NK-92 treated with Interleukin-12 subunit alpha and Interleukin-12 subunit beta, amount 100 ng/mL, for 24 hours (cell line): ENCODE results near the gene SLC7A10.
"Not testable (repeated sequence)": the region's sequence is repeated elsewhere in the genome, so short reads cannot be mapped to it uniquely, and the experiment has no call there.

Experiments used
- DNase-seq: peaks from one replicate; lab custom pipeline; 2025; lab: John Stamatoyannopoulos, UW

The SLC7A10 gene

DNA sequence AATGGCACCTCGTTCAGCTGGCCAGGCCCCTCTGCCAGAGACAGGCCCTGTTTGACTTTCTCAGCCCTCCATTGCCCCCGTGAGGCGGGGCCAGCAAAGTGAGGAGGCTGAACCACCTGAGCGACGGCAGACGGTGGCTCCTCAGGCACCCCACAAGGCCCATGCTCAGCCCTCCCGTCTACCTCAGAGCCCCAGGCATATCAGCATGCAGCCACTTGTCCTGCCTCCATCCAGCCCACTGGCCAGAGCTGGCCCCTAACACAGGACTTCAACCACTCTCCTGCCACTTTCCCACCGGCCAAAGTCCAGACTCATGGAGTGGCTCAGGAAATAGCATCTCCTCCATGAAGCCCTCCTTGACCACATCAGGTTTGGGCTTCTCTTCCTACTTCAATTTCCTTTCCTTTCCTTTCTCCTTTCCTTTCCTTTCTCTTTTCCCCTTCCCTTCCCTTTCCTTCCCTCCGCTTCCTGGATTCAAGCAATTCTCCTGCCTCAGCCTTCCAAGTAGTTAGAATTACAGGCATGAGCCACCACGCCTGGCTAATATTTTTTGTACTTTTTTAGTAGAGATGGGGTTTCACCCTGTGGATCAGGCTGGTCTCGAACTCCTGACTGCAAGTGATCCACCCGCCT, 9.3 kb downstream of the SLC7A10 start:
- DNase-seq = no peak

DNA sequence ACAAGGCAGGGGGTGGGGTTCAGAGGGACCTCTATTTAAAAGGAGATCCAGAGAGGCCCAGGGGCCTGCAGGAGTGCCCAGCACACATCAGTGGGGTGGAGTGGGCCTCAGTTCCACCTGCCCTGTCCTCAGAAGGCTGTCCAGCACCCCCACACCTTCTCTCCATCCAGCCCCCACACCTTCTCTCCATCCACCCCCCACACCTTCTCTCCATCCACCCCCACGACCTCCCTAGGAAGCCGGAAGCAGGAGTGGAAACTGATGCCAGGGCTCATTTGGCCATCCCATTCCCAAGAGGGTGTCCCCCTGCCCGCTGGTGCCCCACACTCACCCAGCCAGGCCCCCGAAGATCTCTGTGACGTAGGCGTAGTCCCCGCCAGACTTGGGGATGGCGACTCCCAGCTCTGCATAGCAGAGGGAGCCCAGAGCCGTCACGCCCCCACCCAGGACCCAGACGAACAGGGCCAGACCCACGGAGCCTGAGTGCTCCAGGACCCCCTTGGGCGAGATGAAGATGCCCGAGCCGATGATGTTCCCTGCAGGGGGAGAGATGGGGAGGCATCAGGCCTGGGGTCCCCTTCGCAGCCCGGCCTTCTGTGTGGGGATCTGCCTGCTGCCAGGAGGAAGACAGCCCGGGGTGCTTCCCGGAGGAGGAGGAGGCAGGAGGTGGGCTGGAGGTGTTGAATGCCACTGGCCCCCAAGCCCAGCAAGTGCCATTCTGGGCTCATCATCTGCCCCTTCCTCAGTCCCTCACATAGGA, 10.0 kb downstream of the SLC7A10 start:
- no peak for DNase-seq

DNA sequence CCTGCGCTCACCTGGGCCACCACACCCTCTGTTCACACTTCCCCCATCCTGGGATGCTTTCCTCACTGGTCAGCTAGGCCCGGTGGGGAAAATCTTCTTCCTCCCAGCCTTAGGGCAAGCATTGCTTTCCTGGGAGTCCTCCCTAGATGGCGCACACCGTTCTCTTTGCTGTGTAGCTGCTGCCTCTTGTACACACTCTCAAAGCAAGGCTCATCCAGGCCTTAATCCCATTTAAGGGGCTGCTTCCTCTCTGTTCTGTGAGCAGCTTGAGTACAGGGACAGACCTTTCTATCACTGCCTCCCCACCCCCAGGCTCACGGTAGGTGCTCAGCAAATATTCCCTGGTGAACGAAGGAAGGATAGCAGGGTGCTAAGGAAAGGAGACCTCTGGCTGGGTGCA, 11.1 kb downstream of the SLC7A10 start:
- DNase-seq = no peak

DNA sequence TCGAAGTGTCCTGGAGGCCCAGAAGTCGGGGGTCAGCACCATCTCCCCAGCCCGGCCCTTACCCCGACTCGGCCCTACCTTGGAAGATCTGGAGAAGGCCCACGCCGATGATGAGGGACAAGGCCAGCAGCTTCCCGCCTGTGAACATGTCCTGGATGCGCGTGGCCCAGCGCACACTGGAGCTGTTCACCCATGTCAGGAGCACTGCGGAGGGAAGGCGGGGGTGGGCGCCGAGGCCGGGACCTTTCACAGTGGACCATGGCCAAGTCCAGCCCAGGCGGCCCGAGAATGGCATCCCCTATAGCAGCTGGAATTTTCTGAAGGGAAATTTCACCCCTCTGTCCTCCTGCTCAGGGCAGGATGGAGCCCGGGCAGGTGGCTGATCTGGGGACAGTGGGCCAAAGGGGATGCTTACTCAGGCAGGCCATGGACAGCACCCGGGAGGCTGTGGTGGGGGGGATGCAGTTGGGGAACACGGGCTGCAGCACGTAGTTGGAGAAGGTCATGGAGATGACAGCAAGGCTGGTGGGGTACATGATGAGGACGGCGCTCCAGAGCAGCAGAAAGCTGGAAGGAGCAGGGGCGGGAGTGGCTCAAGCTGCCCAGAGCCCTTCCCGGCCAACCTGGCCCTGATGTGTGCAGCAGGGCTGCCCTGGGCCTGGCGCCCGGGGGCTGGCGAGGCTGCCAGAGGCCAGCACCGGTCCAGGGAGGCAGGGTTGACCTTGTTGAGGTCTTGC, 13.0 kb downstream of the SLC7A10 start:
- no peak for DNase-seq

- no peak for DNase-seq
Observed at GRCh38 chr19:33211794-33212435, 13.7 kb downstream of the SLC7A10 start.

- no peak for DNase-seq
Observed at GRCh38 chr19:33210266-33210940, 15.2 kb downstream of the SLC7A10 start.

- DNase-seq = not testable (repeated sequence)
Observed at GRCh38 chr19:33209850-33210230, 15.8 kb downstream of the SLC7A10 start.

GRCh38 chr19:33208904-33209849, 16.5 kb downstream of the SLC7A10 start:
- DNase-seq = no peak

DNA sequence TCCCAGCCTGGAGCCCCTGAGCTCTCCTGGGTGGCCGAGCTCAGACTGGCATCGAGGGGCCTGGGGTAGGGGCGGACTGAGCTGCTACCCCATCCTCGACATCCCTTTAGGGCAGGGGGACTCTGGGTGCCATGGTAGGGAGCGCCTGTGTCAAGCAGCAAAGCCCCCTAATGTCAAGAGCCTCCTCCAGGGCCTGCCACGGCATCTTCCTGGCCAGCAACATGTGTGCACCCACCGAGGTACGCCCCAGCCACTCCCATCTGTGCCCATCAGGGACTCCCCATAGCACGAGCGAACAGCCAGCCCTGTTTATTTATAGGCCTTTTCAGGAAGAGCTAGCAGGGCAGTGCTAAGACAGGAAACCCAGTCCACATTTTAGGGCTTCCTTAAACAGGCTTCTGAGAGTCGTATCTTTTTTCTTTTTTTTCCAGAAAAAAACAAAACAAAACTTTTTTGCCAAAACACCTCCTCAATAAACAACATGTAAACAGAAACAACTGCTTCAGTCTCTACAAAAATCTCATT, 17.2 kb downstream of the SLC7A10 start:
- DNase-seq = no peak

DNA sequence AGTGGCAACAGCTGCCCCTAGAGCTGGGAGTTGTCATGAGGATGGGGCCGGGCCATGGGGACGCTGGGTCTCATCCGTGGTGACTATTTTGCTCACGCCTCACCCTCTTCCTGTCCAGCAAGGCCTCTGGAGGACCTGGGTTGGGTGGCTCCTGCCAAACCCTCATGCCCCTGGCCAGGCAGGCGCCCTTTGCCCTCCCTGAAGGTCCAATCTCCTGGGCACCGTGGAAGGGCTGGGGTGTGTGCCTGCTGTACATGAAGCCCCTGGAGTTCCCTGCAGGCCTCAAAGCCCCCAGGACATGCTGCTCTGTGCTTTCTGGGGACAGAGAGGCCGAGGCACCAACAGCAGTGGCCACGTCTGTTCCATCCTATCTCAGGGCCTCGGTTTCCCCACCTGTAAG, 17.7 kb downstream of the SLC7A10 start:
- no peak for DNase-seq

DNA sequence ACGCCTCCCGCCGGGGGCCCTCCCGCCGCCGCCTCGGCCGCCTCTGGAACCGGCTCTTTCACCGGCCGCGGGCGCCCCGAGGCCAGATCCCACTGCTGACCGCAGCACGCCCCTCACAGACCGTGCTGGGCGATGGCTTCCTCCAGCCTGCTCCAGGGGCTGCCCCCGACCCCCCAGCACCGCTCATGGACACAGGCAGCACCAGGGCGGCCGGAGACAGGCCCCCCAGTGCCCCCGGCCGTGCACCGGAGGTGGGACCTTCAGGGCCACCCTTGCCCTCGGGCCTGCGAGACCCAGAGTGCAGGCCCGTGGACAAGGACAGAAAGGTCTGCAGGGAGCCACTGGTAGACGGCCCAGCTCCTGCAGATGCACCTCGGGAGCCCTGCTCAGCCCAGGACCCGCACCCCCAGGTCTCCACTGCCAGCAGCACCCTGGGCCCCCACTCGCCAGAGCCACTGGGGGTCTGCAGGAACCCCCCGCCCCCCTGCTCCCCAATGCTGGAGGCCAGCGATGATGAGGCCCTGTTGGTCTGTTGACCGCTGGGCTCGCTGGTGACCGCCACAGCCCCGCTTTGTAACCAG, 18.5 kb downstream of the SLC7A10 start:
- DNase-seq = no peak

DNA sequence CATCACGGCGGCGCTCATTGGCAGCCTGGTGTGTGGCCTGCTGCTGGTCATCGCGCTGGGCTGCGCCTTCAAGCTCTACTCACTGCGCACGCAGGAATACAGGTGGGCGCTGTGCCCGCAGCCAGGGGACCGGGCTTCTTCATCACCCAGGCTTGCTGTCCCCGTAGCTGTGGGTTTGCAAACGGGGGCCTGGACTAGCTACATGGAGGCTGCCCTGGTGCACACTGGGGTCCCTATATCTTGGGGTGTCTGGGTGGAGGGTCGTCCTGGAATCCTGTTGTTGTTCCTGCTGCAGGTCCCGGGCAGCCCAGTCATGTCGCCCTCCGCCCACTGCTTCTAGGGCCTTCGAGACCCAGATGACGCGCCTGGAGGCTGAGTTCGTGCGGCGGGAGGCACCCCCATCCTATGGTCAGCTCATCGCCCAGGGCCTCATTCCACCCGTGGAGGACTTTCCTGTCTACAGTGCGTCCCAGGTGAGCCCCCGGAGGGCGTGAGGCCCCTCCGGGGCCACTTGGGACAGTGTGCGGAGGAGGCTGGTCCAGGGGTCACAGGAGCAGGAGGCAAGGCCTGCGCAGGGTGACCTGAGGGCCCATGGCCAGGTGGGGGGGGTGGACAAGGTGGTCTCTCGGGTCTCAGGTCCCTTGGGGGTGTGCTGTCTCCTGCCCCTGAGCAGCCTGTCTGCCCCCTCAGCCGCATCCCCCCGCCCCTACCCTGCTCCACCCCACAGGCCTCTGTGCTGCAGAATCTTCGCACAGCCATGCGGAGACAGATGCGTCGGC, 19.2 kb downstream of the SLC7A10 start:
- no peak for DNase-seq

DNA sequence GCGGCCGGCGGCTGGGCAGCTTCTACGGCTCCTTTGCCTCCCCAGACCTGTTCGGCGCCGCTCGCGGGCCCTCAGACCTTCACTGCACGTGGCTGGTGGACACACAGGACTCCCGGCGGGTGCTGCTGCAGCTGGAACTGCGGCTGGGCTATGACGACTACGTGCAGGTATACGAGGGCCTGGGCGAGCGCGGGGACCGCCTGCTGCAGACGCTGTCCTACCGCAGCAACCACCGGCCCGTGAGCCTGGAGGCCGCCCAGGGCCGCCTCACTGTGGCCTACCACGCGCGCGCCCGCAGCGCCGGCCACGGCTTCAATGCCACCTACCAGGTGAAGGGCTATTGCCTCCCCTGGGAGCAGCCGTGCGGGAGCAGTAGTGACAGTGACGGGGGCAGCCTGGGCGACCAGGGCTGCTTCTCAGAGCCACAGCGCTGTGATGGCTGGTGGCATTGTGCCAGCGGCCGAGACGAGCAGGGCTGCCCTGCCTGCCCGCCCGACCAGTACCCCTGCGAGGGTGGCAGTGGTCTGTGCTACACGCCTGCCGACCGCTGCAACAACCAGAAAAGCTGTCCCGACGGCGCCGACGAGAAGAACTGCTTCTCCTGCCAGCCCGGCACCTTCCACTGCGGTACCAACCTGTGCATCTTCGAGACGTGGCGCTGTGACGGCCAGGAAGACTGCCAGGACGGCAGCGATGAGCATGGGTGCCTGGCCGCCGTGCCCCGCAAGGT, 20.0 kb downstream of the SLC7A10 start:
- no peak for DNase-seq

DNA sequence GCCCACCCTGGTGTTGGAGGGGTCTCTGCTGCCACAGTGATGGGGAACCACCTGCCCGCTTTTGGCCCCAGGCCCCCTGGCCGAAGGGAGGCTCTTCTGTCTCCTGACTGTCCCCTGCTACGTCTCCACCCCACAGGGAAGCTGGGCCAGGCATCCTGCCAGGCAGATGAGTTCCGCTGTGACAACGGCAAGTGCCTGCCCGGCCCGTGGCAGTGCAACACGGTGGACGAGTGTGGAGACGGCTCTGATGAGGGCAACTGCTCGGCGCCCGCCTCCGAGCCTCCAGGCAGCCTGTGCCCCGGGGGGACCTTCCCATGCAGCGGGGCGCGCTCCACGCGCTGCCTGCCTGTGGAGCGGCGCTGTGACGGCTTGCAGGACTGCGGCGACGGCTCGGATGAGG, 20.5 kb downstream of the SLC7A10 start:
- DNase-seq = no peak

DNA sequence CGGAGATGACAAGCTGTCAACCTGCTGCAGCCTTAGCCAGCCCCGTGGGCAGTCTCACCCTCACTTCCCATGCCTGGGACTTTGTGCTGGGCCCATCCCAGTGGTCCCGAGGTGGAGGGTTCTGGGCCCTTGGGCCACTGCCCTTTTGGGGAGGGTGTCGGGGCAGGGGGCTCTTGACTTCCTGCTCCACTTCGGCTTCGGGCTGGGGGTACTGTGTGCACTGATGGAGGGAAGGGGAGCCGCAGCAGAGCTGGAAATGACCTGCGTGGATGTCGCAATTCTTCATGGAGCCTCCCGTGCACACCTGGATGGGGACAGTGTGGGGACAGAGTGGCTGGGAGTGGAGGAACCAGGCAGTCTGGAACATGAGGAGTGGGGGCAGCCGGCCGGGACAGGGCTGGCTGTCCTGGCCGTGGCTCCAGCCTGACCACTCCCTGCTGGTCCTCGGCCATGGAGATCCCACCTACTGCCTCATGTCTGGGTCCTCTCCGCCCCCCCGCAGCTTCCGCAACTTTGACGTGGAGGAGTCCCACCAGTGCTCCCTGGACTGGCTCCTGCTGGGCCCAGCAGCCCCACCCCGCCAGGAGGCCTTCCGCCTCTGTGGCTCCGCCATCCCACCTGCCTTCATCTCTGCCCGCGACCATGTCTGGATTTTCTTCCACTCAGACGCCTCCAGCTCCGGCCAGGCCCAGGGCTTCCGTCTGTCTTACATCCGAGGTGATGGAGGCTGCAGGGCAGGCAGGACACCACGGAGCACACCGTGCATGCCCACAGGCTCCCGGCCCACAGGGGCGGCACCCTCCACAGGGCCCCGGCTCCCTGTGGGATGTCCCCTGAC, 21.3 kb downstream of the SLC7A10 start:
- DNase-seq = no peak

DNA sequence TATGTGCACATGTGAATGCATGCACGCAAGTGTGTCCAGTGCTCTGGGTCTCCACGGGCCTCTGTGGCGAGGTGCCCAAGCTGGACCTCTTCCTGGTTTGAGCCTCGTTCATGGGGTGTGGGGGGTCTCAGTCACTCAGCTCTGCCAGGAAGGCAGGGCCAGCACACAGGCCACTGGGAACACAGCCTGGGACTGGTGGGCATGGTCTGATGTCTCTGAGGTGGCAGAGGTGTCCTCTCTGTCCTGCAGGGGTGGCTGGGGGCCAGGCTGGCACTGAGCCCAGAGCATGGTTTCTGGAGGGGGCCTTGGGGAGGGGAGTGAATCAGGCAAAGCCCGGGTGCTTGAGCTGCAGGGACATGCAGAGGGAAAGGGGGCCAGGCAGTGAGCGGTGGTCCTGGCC, 22.1 kb downstream of the SLC7A10 start:
- no peak for DNase-seq

DNA sequence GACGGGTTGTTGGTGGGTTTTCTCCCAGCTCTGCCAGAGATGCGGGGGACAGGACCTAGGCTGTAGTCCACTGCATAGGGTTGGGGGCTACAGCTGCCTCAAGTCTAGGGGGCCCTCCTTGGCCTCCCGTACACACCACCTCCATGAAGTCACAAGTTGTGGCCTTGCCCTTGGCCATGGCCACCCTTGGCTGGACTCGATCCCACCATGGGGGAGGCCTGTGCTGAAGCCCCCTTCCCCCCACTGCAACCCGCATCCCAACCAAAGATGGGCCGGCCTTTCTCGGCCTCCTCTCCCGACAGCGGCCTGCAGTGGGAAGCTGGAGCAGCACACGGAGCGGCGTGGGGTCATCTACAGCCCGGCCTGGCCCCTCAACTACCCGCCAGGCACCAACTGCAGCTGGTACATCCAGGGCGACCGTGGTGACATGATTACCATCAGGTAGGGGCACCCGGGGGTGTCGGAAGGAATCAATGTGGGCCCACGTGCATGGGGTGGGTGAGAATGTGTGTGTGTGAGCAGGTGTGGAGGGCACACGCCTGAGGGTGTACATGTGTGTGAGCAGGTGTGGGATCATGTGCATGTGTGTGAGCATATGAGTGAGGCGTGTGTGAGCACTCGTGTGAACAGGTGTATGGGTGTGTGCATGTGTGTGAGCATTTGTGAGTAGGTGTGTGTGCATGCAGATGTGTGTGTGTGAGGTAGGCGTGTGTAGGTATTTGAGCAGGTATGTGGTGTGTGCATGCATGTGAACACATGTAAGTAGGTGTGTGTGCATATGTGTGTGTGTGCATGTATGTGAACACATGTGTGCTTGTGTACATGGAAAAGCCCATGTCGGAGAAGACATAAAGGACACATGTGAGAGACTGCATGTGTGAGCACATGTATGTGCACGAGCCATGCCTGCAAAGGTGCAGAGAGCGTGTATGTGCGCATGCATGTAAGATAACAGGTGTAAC, 22.8 kb downstream of the SLC7A10 start:
- no peak for DNase-seq
